ENCODE results near the gene ADTRP.

DNA sequence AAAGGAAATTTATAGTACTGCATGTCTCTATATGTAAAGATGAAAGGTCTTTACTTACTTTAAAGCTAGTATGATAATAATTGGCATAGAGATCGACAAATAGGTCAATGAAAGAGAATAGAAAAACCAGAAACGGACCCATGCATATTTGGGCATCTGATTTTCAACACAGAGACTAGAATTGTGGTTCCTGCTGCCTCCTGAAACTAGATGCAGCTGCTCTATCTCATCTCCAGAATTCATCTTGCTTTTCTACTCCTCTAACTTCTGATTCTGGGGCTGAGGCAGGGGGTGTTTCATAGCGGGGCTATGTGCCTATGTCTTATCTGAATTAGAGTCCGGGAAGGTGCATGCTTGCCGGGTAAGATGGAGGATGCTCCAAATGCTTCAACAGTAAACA lies 105.9 kb downstream of the ADTRP start:
- TF ChIP-seq, protein P1, sequence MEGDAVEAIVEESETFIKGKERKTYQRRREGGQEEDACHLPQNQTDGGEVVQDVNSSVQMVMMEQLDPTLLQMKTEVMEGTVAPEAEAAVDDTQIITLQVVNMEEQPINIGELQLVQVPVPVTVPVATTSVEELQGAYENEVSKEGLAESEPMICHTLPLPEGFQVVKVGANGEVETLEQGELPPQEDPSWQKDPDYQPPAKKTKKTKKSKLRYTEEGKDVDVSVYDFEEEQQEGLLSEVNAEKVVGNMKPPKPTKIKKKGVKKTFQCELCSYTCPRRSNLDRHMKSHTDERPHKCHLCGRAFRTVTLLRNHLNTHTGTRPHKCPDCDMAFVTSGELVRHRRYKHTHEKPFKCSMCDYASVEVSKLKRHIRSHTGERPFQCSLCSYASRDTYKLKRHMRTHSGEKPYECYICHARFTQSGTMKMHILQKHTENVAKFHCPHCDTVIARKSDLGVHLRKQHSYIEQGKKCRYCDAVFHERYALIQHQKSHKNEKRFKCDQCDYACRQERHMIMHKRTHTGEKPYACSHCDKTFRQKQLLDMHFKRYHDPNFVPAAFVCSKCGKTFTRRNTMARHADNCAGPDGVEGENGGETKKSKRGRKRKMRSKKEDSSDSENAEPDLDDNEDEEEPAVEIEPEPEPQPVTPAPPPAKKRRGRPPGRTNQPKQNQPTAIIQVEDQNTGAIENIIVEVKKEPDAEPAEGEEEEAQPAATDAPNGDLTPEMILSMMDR (IDR thresholded peaks at IDR 0.05) = no peak
- TF ChIP-seq POLR2AphosphoS5 (IDR thresholded peaks at IDR 0.05; ENCODE audit: insufficient read depth in 1 of 2, low read depth in 1 of 2) = no peak
